Activated CD8-positive, alpha-beta memory T cell treated with anti-CD3 and anti-CD28 coated beads, Interleukin-2, amount 50 U/mL, for 24 hours (primary cell): Measurements from ENCODE around the gene DLGAP5.

Experiments used
- DNase-seq: peaks from one replicate; pipeline ENCODE4 v3.0.0-alpha.2; 2020; ENCODE audit errors: extremely low read depth

The DLGAP5 gene, protein sequence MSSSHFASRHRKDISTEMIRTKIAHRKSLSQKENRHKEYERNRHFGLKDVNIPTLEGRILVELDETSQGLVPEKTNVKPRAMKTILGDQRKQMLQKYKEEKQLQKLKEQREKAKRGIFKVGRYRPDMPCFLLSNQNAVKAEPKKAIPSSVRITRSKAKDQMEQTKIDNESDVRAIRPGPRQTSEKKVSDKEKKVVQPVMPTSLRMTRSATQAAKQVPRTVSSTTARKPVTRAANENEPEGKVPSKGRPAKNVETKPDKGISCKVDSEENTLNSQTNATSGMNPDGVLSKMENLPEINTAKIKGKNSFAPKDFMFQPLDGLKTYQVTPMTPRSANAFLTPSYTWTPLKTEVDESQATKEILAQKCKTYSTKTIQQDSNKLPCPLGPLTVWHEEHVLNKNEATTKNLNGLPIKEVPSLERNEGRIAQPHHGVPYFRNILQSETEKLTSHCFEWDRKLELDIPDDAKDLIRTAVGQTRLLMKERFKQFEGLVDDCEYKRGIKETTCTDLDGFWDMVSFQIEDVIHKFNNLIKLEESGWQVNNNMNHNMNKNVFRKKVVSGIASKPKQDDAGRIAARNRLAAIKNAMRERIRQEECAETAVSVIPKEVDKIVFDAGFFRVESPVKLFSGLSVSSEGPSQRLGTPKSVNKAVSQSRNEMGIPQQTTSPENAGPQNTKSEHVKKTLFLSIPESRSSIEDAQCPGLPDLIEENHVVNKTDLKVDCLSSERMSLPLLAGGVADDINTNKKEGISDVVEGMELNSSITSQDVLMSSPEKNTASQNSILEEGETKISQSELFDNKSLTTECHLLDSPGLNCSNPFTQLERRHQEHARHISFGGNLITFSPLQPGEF

DNA sequence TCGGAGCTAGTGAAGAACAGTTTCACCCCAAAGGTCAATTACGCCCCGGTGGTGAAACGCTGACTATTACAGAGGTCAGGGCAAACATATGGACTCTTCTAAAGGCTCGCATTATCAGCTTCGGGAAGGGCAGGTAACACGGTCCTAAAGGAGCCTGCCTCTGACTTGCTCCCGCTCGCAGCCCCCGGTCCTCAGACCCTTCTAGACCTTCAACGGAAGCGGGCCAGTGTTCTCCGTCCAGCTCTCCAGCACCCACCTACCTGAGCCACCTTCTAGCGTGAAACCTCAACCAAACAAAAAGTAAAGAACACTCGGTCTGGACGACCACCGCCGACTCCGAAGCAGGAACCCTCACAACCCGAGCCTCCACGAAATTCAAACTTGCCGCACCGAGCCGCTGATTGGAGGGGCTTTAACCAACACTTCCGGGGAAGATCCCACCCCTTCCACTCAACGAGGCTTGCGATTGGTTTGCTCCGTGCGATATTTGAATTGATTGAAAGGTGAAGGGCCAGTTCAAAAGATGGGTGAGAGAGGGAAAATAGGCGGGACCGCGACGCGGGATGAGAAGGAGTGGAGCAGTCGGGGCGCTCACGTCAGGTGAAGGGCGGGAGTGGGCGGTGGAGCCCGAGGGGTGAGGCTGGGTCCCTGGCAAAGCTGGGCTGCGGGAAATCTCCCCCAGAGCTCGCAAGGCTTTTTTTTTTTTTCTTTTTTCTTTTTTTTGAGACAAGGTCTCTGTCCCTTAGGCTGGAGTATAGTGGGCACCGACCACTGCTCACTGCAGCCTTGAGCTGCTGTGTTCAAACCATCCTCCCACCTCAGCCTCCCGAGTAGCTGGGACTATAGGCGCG is at the start of gene DLGAP5:
Gene DLGAP5, minus strand, starts transcription at position 383 of the 851 bp plus-strand sequence. CDS start 2,406 bp downstream, outside the sequence.
- DNase-seq, result peak; percentile 83

DNA sequence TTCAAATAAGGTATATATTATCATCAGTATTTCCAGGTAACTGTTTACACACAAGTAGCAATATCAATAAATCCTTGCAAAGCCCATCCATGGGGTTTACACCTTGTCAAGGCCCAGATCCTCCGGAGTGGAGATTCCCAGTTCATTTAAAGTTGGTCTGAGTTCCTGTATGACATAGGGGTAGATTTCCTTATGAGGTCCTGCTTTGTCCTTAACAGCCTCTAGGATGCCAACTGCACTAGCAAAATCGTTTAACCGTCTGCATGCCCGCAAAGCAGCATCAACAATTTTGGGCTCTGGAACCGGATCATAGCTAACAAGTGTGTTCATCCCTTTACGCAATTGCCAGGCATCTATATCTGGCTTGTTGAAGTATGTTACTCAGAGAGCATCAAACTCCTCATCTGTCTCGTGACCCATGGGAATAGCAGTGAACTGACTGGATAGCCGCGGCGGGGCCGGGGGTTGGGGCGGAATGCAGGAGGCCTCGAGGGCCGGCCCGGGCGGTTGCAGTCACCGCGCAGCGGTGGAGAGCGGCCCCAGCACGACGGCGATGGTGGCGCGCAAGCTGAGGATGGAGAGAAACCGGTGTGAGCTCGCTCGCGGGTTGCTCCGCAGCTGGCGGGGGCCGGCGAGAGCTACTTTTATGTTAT is 49.3 kb upstream of the DLGAP5 start:
- no peak for DNase-seq

DNA sequence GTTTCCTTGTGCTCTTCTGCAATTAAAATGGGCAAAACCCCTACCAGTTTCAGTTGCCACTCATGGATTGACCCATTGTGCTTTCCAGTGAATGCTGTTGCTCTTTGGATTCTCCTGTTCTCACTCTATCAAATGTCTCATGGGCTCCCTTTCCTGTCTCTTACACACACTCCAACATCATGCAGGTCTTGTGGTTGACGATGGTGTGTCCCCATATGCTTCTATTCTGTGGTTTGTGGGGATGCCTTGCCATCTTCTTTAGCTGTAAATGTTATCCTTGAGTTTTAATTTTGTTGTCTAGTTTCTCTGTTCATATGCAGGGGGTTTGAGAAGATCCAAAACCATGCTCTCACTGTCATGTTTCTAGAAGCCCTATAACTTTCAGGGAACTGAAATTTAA is 47.9 kb upstream of the DLGAP5 start:
- DNase-seq, result no peak

DNA sequence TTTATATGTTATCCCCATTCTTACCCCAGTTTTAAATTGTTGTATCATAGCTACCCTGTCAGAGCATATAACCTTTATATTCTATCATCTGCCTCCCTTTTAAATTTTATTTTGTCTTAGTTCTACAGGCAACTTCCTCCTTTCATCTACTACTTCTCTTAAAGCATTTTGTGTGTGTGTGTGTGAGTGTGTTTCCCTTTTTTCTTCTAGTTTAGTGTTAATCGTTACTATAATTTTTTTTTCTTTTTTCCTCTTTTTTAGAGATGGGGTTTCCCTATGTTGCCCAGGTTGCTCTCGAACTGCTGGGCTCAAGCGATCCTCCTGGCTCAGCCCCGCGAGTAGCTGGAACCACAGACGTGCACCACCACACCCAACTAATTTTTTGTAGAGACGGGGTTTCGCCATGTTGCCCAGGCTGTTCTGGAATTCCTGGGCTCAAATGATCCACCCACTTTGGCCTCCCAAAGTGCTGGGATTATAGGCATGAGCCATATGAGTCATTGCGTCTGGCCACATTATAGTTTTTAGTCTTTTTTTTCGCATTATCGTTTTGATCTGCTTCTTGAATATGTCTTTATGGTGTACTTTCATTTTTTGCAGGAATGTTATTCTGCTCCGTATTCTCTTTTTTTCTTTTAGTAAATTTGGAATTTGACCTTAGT is 46.8 kb upstream of the DLGAP5 start:
- no peak for DNase-seq

DNA sequence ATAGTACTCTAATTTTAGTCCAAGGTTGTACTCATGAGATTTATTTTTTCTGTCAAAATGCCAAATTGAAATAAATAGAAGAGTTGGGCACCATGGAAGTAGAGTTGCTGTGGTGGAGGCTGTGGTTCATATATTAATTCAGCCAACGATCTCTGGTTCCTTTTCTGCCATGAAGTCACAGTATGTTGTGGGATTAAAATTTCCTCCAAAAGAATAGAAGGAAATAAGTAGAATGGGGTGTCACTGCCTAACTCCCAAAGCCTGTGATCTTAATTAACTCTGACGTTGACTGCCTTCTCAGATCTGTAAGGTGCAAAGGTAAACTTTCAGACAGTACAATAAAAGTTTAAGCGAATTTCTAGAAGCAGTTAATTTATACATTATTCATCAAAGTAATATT is 42.2 kb upstream of the DLGAP5 start:
- DNase-seq, result no peak

DNA sequence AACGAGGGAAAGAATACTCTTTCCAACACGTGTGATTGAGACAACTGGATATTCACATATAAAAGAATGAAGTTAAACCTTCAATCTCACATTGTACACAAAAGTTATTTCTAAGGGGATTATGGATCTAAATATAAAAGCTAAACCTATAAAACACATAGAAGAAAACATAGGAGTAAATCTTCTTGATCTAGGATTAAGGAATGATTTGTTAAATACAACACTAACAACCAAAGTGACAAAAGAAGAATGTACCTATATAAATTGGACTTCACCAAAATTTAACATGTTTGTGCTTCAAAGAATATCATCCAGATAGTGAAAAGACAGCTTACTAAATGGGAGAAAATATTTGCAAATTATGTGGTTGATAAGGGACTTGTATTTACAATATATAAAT is 36.9 kb upstream of the DLGAP5 start:
- DNase-seq, result no peak

DNA sequence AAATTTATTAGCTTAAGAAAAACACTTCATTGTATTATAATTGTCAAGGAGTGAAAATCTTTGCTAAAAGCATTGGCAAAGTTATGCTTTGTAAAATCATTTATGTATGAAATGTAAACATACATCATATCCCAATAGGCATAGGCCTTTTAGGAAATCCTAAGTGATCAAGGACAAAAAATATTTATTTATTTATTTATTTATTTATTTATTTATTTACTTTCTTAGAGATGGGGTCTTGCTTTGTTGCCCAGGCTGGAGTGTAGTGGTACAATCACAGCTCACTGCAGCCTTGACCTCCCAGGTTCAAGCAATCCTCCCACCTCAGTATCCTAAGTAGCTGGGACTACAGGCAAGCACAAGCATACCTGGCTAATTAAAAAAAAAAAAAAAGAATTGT is 32.0 kb upstream of the DLGAP5 start:
- no peak for DNase-seq

DNA sequence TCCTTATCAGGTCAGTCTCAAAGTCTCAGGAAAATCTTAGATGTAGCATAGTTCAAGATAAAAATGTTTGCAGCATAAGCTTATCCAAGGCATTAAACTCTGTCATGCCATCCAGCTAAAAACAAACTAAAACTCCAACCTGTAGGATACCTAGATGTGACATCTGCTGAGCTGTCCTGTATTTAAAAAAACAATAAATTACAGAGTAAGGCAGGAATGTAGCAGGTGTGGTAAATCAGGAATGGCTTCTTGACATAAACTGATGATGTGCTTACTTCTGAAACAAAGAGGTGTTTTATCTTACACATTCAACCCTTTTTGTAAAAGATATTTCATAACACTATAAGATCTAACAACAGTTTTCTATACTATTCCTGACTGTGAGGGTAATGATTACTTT is 30.6 kb upstream of the DLGAP5 start:
- DNase-seq, result no peak

DNA sequence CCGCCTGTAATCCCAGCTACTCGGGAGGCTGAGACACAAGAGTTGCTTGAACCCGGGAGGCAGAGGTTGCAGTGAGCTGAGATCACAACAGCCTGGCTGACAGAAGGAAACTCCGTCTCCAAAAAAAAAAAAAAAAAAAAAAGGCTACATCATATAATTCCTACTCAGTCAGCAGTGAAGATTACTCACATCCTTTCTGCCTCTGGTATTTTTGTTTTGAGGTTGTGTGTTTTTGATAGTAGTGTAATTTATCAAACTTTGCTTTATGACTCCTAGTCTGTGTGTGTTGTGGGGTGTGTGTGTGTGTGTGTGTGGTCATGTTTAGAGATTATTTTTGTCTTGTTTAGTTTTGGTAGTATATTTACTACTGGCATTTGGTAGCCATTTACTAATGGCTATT is 29.8 kb upstream of the DLGAP5 start:
- no peak for DNase-seq

DNA sequence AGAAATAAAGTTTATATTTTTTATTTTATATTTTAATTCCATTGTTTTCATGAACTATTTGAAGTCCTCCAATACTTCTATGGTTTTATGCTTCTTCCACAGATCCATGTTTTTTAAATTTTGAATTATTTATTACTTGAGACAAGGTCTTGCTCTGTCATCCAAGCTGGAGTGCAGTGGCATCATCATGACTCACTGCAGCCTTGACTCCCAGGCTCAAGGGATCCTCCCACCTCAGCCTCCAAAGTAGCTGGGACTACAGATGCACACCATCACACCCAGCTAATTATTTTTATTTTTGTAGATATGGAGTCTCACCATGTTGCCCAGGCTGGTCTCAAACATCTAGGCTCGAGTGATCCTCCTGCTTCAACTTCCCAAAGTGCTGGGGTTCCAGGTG is 28.8 kb upstream of the DLGAP5 start:
- no peak for DNase-seq

DNA sequence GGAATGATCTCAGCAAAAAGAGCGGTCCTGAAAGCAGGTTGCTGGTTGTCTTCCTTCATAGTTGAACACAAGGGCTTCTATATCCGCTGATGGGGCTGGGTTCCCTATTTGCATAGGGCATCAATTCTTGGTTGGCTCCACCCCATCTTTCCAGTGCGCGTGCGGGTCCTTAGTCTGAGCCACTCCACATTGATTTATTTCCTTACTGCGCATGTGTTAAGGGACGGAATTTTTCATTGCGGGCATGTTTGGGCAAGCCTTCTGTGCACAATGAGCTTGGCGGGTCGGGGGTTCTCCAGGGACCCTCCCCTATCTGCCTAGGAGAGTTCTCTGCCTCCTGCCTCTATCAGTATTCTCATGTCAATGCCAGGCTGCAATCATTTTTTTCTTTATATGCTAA is 21.2 kb upstream of the DLGAP5 start:
- no peak for DNase-seq

DNA sequence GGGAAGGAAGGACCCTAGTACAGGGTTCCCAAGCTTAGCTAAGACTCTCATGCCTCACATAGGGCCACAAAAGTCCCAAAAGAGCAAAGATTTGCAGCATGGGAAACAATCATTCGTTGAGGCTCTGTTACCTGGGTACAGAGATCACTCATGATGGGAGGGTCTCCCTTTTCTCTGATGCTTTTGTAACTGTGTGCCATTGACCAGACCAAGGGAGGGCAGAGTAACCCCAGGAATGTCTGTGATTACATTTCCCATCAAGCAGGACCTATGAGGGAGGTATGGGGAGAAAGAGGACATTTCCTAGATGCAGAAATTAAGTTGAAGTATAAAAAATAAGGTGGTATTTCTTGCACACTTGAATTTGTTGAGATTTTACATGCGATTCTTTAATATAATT is 16.4 kb upstream of the DLGAP5 start:
- DNase-seq, result no peak

DNA sequence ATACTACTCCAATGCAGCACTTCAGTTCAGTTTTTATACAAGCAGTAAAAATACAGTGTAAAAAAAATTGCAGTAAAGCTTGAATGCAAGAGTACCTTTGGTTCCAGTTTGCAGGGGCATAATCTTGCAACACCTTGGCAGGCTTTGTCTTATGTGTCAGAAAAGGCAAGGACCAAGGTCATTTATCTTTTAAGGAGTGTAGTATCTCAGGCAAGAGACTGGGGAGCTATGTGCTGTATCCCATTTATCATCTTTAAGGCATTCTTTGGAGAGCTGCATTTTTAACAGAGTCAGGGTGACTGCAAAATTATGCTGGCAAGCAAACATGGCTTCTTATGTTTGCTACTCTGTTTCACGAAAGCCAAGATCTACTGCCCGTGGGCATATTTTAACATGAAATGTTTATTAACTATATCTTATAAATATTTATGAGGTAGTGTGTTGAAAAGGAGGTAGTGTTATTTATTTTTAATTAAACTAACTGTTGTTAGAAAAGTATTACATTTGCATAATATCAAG is 14.8 kb upstream of the DLGAP5 start:
- no peak for DNase-seq

DNA sequence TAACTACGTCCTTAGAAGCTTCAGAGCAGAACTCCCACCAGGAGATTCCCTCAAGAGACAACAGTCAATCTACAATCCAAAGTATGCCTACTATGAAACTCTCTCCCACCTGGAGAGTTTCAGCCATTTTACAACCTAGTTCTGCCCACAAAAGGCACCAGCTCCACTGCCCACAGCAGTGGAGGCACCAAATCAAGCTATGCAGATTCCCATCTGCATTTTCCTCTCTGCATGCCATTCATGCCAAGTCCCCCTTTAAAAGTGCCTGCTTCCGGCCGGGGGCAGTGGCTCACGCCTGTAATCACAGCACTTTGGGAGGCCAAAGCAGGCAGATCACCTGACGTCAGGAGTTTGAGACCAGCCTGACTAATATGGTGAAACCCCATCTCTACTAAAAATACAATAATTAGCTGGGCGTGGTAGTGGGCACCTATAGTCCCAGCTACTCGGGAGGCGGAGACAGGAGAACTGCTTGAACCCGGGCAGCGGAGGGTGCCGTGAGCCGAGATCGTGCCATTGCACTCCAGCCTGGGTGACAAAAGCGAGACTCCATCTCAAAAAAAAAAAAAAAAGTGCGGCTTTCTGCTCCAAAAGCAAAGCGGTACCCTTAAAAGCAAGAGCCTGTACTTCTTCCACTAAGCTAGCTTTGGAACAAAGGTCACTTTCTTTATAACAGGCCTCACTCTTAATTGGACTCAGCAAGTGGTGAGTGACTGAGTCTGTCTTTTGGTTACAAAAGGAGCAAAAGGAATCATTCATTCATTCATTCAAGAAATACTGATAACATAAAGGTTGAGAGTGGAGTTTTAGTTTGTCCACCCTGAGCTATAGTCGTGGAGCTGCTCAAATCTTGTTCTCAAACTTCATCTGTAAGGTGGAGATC is 10.1 kb upstream of the DLGAP5 start:
- no peak for DNase-seq

DNA sequence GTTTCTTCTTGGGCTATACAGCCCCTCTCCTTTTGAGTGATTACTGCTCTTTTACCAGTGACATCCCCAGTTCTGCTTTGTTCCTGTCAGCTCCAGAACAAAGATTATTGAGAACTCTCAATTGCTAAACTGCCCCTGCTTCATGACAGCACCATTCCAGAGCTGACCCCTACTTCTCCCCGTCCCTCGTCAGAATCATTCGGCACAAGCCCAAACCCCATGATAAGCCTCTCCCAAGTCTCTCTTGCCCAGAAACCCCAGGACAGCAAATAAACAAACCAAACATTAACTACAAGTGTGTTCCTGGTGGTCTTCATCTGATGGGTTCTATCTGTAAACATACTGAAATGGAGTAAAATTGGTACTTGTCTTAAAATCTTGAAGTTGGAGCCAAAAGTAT is 9.3 kb upstream of the DLGAP5 start:
- DNase-seq, result no peak

DNA sequence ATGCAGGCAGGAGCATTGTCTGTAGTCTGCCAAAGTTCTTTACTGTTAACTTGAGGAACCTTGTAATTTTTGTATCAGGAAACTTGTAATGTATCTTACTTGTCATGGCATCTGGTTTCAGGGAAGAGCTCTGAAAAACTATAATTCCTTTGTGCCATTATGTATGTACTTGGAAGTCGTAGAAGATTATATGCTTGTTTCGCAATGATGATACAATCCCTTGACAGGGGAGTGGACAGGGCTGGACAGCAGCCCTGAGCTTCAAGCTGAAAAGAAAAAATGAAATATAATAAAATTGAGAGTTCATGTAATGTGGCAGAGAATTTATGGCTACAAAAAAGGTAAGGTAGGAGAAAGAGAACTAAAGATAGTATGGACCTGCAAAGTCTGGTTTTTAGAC is 7.4 kb upstream of the DLGAP5 start:
- DNase-seq, result no peak

DNA sequence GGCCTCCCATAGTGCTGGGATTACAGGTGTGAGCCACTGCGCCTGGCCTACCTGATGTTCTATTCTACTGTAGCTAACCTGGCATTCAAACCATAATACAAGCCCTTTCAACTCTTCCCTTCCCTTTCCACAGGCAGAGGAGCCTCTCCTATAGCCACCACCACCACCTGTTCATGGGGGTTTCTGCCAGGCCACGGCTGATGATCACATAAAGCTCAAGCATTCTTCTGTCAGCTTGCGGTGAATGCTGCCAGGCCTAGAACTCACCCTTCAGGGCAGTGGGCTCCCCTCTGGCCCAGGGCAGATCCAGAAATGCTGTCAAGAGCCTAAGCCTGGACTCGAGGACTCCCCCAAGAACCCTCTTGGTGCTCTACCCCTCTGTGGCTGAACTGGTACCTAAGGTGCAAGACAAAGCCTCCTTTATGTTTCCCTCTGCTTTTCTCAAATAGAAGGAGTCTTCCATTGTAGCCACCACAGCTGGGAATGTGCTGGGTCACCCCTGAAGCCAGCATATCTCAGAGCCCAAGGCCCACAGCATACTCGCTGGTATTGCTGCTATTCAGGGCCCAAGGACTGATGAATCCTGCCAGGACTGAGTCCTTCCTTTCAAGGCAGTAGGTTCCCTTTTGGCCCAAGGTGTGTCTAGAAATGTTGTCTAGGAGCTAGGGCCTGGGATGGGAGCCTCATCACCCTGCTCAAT is 3.4 kb upstream of the DLGAP5 start:
- no peak for DNase-seq

DNA sequence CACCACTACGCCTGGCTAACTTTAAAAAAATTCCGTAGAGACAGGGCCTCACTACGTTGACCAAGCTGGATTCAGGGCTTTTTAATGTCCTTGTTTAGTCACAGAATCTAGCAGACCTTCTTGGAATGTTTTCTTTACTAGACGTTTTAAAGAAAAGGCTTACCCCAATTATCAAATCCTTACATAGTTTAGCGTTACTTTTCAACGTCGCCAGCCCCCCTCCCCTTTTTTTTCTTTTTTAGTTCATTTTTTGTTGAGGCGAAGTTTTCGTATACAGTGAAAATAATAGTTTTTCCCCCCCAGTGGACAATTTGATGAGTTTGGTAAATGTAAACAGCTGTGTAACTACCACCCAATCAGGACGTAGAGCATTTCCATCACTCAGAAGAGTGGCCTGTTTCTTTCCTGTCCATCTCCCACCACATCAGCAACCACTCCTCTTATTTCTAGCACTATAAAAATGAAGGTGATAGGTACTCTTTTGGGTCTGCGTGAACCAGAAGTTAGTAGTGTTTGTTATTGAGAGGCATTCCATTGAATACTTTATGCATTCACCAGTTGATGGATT is 753 bp upstream of the DLGAP5 start:
- DNase-seq, result no peak

DNA sequence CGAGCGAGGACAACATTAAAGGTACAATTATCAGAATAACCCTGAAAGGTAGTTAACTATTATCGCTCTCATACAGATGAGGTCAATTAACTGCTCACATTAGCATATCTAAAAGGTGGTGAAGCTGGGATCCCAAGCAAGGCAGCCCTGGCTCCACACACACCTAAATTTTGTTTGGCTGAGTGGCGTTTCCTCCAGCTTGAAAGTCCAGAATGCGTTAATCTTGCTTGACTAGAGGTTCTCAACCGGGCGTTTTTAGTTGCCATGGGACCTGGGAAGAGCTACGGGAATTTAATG is 531 bp downstream of the DLGAP5 start:
- DNase-seq, result no peak
